ENCODE measurements around the gene PIP5K1C.

Gene PIP5K1C

DNA sequence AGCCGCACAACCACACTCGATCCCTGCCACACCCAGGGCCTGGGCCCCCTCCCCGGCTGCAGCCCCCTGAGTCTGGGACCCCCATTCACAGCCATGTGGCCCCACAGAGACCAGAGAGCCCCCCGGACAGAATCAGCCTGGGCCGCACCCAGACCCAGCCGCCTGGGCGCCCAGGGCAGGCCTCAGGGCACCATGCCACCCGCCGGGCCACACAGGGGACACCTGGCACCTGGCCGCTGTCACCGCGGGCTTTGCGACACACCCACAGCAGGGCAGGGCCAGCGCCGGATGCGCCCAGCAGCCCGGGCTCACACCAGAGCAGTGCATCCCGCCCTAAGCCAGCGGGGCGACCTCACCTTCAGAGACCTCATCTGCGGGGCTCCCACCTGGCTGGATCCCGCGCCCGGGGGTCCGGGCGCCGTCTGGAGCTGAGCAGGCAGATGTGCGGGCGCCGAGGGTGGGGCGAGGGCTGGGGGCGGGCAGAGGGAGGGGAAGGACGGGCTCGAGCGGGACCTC, 94.0 kb downstream of the PIP5K1C start:
- H3K4me3 ChIP-seq (ENCODE audit: low read length), result peak overlapping the region; percentile 51
- H3K9ac ChIP-seq (ENCODE audit: low read length), result no peak overlapping the region

DNA sequence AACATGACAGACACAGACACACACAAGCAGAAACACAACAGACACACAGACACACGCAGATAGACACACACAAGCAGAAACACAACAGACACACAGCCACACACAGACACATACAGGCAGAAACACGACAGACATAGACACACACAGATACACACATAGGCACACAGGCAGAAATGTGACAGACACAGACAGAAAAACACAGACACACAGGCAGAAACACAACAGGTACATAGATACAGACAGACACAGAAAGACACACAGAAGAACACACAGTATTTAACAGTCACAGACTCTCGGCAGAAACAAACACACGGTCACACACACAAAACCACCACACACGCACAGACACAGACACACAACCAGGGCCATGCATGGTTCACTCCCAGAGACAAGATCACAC, 94.5 kb downstream of the PIP5K1C start:
- no peak overlapping the region for H3K27ac ChIP-seq (ENCODE audit: low read length)
- H3K9me3 ChIP-seq (ENCODE audit: control insufficient read depth, low read depth, low read length), result no peaks in the 10 kb centered on the region
- H3K36me3 ChIP-seq (ENCODE audit: control insufficient read depth, low read depth, low read length), result no peaks in the 10 kb centered on the region
- no peaks in the 10 kb centered on the region for H3K4me1 ChIP-seq (ENCODE audit: control insufficient read depth, low read depth, low read length)
- no peak overlapping the region for H3K9ac ChIP-seq (ENCODE audit: low read length)
- peaks cover 15% of the 10 kb centered on the region for H3K27me3 ChIP-seq (ENCODE audit: control insufficient read depth, insufficient read depth, low read length)
- no peak overlapping the region for H3K4me3 ChIP-seq (ENCODE audit: low read length)

More for the DNA sequence above, 94.0 kb downstream of the PIP5K1C start:
- H3K27me3 ChIP-seq (ENCODE audit: control insufficient read depth, insufficient read depth, low read length), result peaks cover 15% of the 10 kb centered on the region
- H3K36me3 ChIP-seq (ENCODE audit: control insufficient read depth, low read depth, low read length), result no peaks in the 10 kb centered on the region
- H3K9me3 ChIP-seq (ENCODE audit: control insufficient read depth, low read depth, low read length), result no peaks in the 10 kb centered on the region
- H3K27ac ChIP-seq (ENCODE audit: low read length), result no peak overlapping the region
- H3K4me1 ChIP-seq (ENCODE audit: control insufficient read depth, low read depth, low read length), result no peaks in the 10 kb centered on the region

DNA sequence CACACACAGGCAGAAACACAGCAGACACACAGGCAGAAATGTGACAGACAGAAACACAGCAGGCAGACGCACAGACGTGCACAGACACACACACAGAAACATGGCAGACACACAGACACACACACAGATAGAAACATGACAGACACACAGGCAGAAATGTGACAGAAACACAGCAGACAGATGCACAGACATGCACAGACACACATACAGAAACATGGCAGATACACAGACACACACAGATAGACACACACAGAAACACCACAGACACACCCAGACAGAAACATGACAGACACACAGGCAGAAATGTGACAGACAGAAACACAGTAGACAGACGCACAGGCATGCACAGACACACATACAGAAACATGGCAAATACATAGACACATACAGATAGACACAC, 94.9 kb downstream of the PIP5K1C start:
- Histone ChIP-seq H3K27ac (ENCODE audit: low read length) (no peak overlapping the region), H3K36me3 (ENCODE audit: control insufficient read depth, low read depth, low read length) (no peaks in the 10 kb centered on the region), H3K9me3 (ENCODE audit: control insufficient read depth, low read depth, low read length) (no peaks in the 10 kb centered on the region), H3K4me1 (ENCODE audit: control insufficient read depth, low read depth, low read length) (no peaks in the 10 kb centered on the region), H3K27me3 (ENCODE audit: control insufficient read depth, insufficient read depth, low read length) (peaks cover 15% of the 10 kb centered on the region), H3K9ac (ENCODE audit: low read length) (no peak overlapping the region), H3K4me3 (ENCODE audit: low read length) (no peak overlapping the region)

DNA sequence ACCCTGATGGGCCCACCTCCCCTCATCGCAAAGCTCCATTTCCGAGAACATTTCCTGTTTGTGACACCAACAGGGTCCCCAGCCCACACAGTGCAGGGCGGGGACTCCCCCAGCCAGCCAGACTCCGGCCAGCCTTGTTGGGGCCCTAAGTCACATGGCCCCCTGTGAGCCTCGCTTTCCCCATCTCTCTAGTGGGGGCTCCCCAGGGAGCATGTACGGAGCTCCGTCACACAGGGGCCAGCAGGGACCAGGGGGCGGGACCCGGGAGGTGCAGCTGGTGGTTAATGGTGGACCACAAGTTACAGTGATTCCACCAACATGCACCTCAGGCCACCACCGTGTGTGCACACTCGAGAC, 95.3 kb downstream of the PIP5K1C start:
- no peaks in the 10 kb centered on the region for H3K9me3 ChIP-seq (ENCODE audit: control insufficient read depth, low read depth, low read length)
- H3K27ac ChIP-seq (ENCODE audit: low read length), result no peak overlapping the region
- peaks cover 15% of the 10 kb centered on the region for H3K27me3 ChIP-seq (ENCODE audit: control insufficient read depth, insufficient read depth, low read length)
- H3K9ac ChIP-seq (ENCODE audit: low read length), result no peak overlapping the region
- no peaks in the 10 kb centered on the region for H3K4me1 ChIP-seq (ENCODE audit: control insufficient read depth, low read depth, low read length)
- no peak overlapping the region for H3K4me3 ChIP-seq (ENCODE audit: low read length)
- H3K36me3 ChIP-seq (ENCODE audit: control insufficient read depth, low read depth, low read length), result no peaks in the 10 kb centered on the region

DNA sequence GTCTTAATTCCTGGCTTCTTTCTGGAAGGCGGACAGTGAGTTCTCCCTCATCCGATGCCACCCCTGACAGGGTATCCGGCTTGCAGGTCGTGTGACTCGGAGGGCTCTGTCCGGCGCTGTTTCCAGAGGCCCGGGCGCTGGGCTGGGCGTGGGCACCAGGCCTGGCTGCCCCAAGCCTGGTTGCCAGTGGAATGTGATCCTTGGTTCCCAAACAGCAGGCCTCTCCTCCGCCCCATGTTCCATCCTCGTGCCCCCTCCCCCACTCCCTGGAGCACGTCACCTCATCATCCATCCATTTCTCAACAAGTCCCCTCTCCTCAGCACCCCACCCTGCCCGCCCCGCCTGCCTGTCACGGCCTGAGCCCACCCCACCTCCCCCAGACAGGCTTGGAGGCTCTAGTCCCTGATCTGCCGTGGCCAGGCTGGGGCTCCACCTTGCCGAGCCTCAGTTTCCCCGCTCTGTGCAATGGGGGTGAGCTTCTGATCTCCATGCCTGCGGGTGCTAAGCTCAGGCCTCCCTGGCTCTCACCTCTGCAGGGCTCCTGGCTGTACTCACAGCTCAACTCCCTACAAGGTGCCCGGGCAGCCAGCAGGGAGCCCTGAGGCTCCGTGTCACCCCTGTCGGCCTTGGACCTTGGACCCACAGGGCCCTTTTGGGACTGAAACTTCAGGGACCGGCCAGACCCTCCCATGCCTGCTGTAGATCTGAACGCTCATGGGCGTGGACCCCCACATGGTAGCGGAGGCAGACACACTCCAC, 95.9 kb downstream of the PIP5K1C start:
- no peaks in the 10 kb centered on the region for H3K9me3 ChIP-seq (ENCODE audit: control insufficient read depth, low read depth, low read length)
- H3K9ac ChIP-seq (ENCODE audit: low read length), result no peak overlapping the region
- H3K4me3 ChIP-seq (ENCODE audit: low read length), result no peak overlapping the region
- H3K27me3 ChIP-seq (ENCODE audit: control insufficient read depth, insufficient read depth, low read length), result peaks cover 15% of the 10 kb centered on the region
- H3K4me1 ChIP-seq (ENCODE audit: control insufficient read depth, low read depth, low read length), result no peaks in the 10 kb centered on the region
- no peak overlapping the region for H3K27ac ChIP-seq (ENCODE audit: low read length)
- no peaks in the 10 kb centered on the region for H3K36me3 ChIP-seq (ENCODE audit: control insufficient read depth, low read depth, low read length)

DNA sequence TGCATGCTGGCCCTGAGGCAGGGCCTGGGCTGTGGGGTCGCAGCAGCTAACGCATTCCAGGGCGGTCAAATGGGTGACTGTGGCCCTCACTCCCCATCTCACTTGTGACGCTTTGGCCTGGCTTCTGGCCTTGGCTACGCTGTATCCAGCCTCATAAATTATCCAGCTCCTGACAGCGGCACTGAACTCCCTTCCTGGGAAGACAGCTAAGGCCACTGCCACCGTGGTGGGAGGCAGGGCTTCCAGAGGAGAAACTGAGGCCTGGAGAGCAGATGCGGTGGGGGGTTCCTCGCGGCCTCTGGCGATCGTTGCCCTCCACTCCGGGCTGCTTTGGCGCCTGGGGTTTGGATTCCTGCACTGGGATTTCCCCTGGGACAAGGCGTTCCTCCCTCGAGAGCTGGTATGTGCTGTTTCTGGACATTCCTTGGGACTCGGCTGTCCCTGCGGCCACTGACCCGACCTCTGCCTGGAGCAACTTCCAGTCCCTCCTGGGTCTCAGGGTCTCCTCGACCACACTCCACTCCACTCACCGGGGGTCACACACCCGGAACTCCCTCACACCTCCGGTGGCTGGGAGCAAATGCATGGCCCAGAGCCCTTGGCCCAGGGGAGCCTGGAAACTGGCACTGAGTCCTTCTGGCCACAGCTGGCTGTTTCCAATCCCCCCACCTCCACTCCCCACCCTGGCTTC, 97.0 kb downstream of the PIP5K1C start:
- Histone ChIP-seq H3K27ac (ENCODE audit: low read length) (no peak overlapping the region), H3K4me3 (ENCODE audit: low read length) (no peak overlapping the region), H3K9ac (ENCODE audit: low read length) (no peak overlapping the region), H3K36me3 (ENCODE audit: control insufficient read depth, low read depth, low read length) (no peaks in the 10 kb centered on the region), H3K9me3 (ENCODE audit: control insufficient read depth, low read depth, low read length) (no peaks in the 10 kb centered on the region), H3K27me3 (ENCODE audit: control insufficient read depth, insufficient read depth, low read length) (peaks cover 15% of the 10 kb centered on the region), H3K4me1 (ENCODE audit: control insufficient read depth, low read depth, low read length) (no peaks in the 10 kb centered on the region)

DNA sequence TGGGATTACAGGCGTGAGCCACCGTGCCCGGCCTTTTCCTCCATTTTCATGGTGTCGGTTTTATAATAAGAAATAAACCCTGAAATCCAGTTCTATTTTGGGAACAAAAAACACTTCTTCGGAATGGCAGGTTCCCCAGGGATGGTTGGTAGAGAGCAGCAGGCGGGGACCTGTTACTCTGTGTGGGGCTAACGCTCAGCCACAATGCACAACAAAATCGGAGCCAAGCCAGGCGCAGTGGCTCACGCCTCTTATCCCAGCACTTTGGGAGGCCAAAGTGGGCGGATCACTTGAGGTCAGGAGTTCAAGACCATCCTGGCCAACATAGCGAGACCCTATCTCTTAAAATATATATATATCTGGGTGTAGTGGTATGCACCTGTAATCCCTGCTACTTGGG, 99.2 kb downstream of the PIP5K1C start:
- H3K4me1 ChIP-seq (ENCODE audit: control insufficient read depth, low read depth, low read length), result no peaks in the 10 kb centered on the region

DNA sequence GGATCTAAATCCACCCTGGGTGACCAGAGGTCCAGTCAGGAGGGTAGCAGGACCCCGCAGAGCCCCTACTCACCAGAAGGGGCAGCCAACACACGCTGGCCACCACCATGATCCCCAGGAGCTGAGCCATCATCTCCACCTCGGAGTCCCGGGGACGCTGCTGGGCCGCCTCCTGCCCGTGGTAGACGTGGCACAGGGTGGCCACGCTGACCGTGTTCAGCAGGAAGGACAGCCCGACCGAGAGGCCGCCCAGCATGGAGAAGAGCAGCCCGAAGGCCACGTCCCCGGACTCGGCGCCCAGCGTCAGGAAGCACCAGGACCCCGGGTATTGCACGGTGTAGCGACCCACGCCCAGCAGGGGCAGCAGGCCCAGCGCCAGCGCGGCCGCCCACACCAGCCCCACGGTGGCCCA, 100.5 kb downstream of the PIP5K1C start:
- H3K4me3 ChIP-seq (ENCODE audit: low read length), result no peak overlapping the region
- H3K9me3 ChIP-seq (ENCODE audit: control insufficient read depth, low read depth, low read length), result no peaks in the 10 kb centered on the region
- H3K27me3 ChIP-seq (ENCODE audit: control insufficient read depth, insufficient read depth, low read length), result no peaks in the 10 kb centered on the region
- H3K9ac ChIP-seq (ENCODE audit: low read length), result no peak overlapping the region
- no peaks in the 10 kb centered on the region for H3K4me1 ChIP-seq (ENCODE audit: control insufficient read depth, low read depth, low read length)
- H3K27ac ChIP-seq (ENCODE audit: low read length), result no peak overlapping the region
- no peaks in the 10 kb centered on the region for H3K36me3 ChIP-seq (ENCODE audit: control insufficient read depth, low read depth, low read length)

More for the DNA sequence above, 99.2 kb downstream of the PIP5K1C start:
- Histone ChIP-seq H3K4me3 (ENCODE audit: low read length) (no peak overlapping the region), H3K9me3 (ENCODE audit: control insufficient read depth, low read depth, low read length) (no peaks in the 10 kb centered on the region), H3K27me3 (ENCODE audit: control insufficient read depth, insufficient read depth, low read length) (peaks cover 11% of the 10 kb centered on the region), H3K9ac (ENCODE audit: low read length) (no peak overlapping the region), H3K27ac (ENCODE audit: low read length) (no peak overlapping the region), H3K36me3 (ENCODE audit: control insufficient read depth, low read depth, low read length) (no peaks in the 10 kb centered on the region)

DNA sequence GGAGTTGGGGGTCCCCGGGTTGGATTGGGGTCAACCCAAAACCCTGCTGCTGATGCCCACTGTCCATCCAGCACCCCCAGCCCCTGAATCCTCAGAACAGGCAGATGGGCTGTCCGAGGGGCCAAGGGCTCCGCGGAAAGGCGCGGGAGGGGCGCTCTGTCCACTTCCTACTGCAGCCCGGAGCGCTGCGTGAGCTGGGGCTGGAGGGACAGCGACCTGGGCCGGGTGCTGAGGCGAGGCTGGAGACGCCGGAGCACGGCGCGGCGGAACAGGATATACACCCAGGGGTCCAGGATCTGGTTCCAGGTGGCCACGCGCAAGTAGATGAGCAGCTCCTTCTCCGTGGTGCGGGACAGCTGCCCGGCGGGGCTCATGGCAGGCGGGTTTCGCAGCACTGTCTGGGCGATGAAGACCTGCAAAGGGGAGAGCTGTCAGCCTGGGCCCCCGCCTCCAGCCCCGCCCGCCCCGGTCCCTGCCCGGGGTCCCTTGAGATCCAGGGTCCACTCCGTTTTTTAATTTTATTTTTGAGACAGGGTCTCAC, 104.7 kb downstream of the PIP5K1C start:
- H3K27me3 ChIP-seq (ENCODE audit: control insufficient read depth, insufficient read depth, low read length), result no peaks in the 10 kb centered on the region
- no peaks in the 10 kb centered on the region for H3K9me3 ChIP-seq (ENCODE audit: control insufficient read depth, low read depth, low read length)
- H3K4me1 ChIP-seq (ENCODE audit: control insufficient read depth, low read depth, low read length), result no peaks in the 10 kb centered on the region

DNA sequence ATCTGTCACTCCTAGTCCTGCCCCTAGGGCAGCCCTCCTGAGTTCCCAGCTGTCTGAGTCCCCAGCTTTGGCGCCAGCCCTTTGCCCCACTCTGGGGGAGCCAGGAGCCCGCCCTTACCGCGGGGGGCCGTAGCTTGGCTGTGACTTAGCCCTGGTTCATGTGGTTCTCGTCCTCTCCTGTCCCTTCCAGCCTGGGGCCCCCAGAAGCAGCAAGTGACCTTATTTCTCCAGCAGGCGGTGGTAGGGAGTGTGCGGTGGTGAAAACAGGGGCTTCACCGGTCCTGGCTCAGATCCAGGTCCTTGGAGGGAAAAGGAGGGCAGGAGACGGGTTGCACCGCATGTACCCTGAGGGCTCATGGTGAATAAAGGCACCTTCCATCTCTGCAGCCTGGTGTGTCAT, 107.1 kb downstream of the PIP5K1C start:
- no peak overlapping the region for H3K4me3 ChIP-seq (ENCODE audit: low read length)
- no peak overlapping the region for H3K9ac ChIP-seq (ENCODE audit: low read length)
- H3K27ac ChIP-seq (ENCODE audit: low read length), result no peak overlapping the region
- no peaks in the 10 kb centered on the region for H3K9me3 ChIP-seq (ENCODE audit: control insufficient read depth, low read depth, low read length)
- no peaks in the 10 kb centered on the region for H3K4me1 ChIP-seq (ENCODE audit: control insufficient read depth, low read depth, low read length)
- H3K27me3 ChIP-seq (ENCODE audit: control insufficient read depth, insufficient read depth, low read length), result peaks cover 4% of the 10 kb centered on the region
- no peaks in the 10 kb centered on the region for H3K36me3 ChIP-seq (ENCODE audit: control insufficient read depth, low read depth, low read length)

More for the DNA sequence above, 104.7 kb downstream of the PIP5K1C start:
- H3K4me3 ChIP-seq (ENCODE audit: low read length), result no peak overlapping the region
- no peak overlapping the region for H3K9ac ChIP-seq (ENCODE audit: low read length)
- H3K27ac ChIP-seq (ENCODE audit: low read length), result no peak overlapping the region
- H3K36me3 ChIP-seq (ENCODE audit: control insufficient read depth, low read depth, low read length), result no peaks in the 10 kb centered on the region

DNA sequence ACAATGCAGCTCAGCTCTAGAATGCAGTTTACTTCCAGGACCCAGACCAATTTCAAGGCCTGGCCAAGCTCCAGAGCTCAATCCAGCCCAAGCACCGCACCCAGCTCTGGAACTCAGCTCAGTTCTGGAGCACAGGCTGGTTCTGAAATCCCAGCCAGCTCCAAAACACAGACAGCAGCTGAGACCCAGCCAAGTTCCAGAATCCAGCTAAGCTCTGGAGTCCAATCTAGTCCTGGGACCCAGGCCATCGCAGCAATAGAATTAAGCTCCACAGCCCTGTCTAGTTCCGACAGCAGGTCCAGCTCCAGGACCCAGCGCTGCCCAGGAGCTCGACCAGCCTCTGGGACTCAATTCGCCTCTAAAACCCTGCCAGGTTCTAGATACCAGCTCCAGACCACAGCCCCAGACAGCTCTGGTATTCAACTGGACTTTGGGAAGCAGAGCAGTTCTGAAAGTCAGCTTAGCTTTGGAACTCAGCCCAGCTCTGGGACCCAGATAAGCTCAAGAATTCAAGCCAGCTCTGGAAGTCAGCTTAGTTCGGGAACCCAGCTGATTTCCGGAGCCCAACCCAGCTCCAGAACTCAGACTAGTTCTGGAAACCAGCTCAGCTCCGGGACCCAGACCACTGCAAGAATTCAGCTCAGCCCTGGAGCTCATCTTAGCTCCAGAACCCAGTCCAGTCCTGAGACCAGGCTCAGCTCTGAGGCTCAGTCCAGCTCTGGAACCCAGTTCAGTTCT, 108.2 kb downstream of the PIP5K1C start:
- Histone ChIP-seq H3K27me3 (ENCODE audit: control insufficient read depth, insufficient read depth, low read length) (peaks cover 8% of the 10 kb centered on the region), H3K9me3 (ENCODE audit: control insufficient read depth, low read depth, low read length) (no peaks in the 10 kb centered on the region), H3K36me3 (ENCODE audit: control insufficient read depth, low read depth, low read length) (no peaks in the 10 kb centered on the region), H3K4me3 (ENCODE audit: low read length) (no peak overlapping the region), H3K4me1 (ENCODE audit: control insufficient read depth, low read depth, low read length) (no peaks in the 10 kb centered on the region), H3K27ac (ENCODE audit: low read length) (no peak overlapping the region), H3K9ac (ENCODE audit: low read length) (no peak overlapping the region)
